HEK293 (cell line): Measurements from ENCODE around the gene RBAK.

ENCODE experiments used
- CTCF ChIA-PET: fragments of 350-600 bp; formaldehyde crosslinking; extraction: SDS; loops from one replicate; lab custom pipeline; 2021; ENCODE audit warnings: antibody characterized with exemption; lab: Yijun Ruan, JAX
- POLR2A ChIA-PET: fragments of 300-600 bp; formaldehyde crosslinking; extraction: SDS; loops from one replicate; lab custom pipeline; 2020; ENCODE audit warnings: antibody characterized with exemption, inconsistent platforms; lab: Yijun Ruan, JAX
- H3K27ac ChIP-seq: fragments of 200-500 bp; sonication (Bioruptor generic); 2 replicates; pipeline ENCODE4 v1.5.1; 2014; ENCODE audit warnings: low read depth, low read length, control low read depth, inconsistent platforms; ENCODE audit errors: extremely low read depth
- H3K36me3 ChIP-seq, 2 experiments: fragments of 200-500 bp in 1 of 2; sonication (Bioruptor generic) in 1 of 2; 1 replicate in 1 of 2; 2 replicates in 1 of 2; pipeline ENCODE4 v1.5.1; 2014 to 2017; ENCODE audit warnings: inconsistent platforms in 2 of 2, low read length in 2 of 2; ENCODE audit not compliant: control insufficient read depth in 2 of 2, insufficient read depth in 1 of 2
- H3K4me1 ChIP-seq: fragments of 200-500 bp; sonication (Bioruptor generic); 2 replicates; pipeline ENCODE4 v1.5.1; 2014; ENCODE audit warnings: mild to moderate bottlenecking, low read length, inconsistent platforms; ENCODE audit not compliant: control insufficient read depth, insufficient read depth
- H3K4me3 ChIP-seq: 2 replicates; pipeline ENCODE4 v1.5.1; 2011; ENCODE audit warnings: low read depth, mild to moderate bottlenecking, control low read depth, low read length, moderate library complexity
- H3K9me3 ChIP-seq: fragments of 200-500 bp; sonication (Bioruptor generic); 2 replicates; pipeline ENCODE4 v1.5.1; 2014; ENCODE audit warnings: low read depth, low read length, inconsistent platforms; ENCODE audit not compliant: control insufficient read depth, insufficient read depth
- KLF8 ChIP-seq: fragments of 450-650 bp; formaldehyde crosslinking; IDR thresholded peaks from 2 replicates; pipeline ENCODE4 v1.5.1; 2016; ENCODE audit warnings: missing biosample characterization, missing genetic modification characterization
- SETDB1 ChIP-seq: IDR thresholded peaks from one replicate; pipeline ENCODE4 v1.6.1; 2017; ENCODE audit warnings: mild to moderate bottlenecking, low read length, moderate library complexity, mixed read lengths; ENCODE audit not compliant: insufficient read length
- SP3 ChIP-seq: fragments of 450-650 bp; formaldehyde crosslinking; IDR thresholded peaks from 2 replicates; pipeline ENCODE4 v1.5.1; 2016; ENCODE audit warnings: missing biosample characterization, missing genetic modification characterization
- TRIM28 ChIP-seq: IDR thresholded peaks from 2 replicates; pipeline ENCODE4 v1.6.1; 2011; ENCODE audit warnings: low read length, control low read depth, borderline replicate concordance
- ZBTB44 ChIP-seq: fragments of 450-650 bp; IDR thresholded peaks from 2 replicates; pipeline ENCODE4 v1.5.1; 2018; ENCODE audit warnings: missing biosample characterization, mild to moderate bottlenecking, missing genetic modification characterization
- ZBTB8A ChIP-seq: fragments of 450-650 bp; formaldehyde crosslinking; IDR thresholded peaks from 2 replicates; pipeline ENCODE4 v1.5.1; 2016; ENCODE audit warnings: missing biosample characterization, missing genetic modification characterization
- ZNF133 ChIP-seq: fragments of 450-650 bp; formaldehyde crosslinking; IDR thresholded peaks from 2 replicates; pipeline ENCODE4 v1.5.1; 2016; ENCODE audit warnings: missing biosample characterization, missing genetic modification characterization
- ZNF174 ChIP-seq: fragments of 450-650 bp; formaldehyde crosslinking; IDR thresholded peaks from 2 replicates; pipeline ENCODE4 v1.5.0; 2017; ENCODE audit warnings: missing biosample characterization, mild to moderate bottlenecking, missing genetic modification characterization
- ZNF266 ChIP-seq: fragments of 450-650 bp; formaldehyde crosslinking; IDR thresholded peaks from 2 replicates; pipeline ENCODE4 v1.5.1; 2016; ENCODE audit warnings: missing biosample characterization, missing genetic modification characterization, low read depth
- ZNF501 ChIP-seq: fragments of 450-650 bp; formaldehyde crosslinking; IDR thresholded peaks from 2 replicates; pipeline ENCODE4 v1.5.1; 2016; ENCODE audit warnings: missing biosample characterization, missing genetic modification characterization
- ZNF510 ChIP-seq: fragments of 450-650 bp; formaldehyde crosslinking; IDR thresholded peaks from 2 replicates; pipeline ENCODE4 v1.5.1; 2018; ENCODE audit warnings: mild to moderate bottlenecking, missing genetic modification characterization, missing biosample characterization; ENCODE audit not compliant: insufficient replicate concordance
- ZNF600 ChIP-seq: fragments of 450-650 bp; formaldehyde crosslinking; IDR thresholded peaks from 2 replicates; pipeline ENCODE4 v1.5.1; 2016; ENCODE audit warnings: missing biosample characterization, missing genetic modification characterization
- ZNF626 ChIP-seq: fragments of 450-650 bp; sonication (Bioruptor Pico); formaldehyde crosslinking; IDR thresholded peaks from 2 replicates; pipeline ENCODE4 v1.5.1; 2018; ENCODE audit warnings: missing biosample characterization, missing genetic modification characterization, inconsistent platforms
- ZNF658 ChIP-seq: fragments of 450-650 bp; formaldehyde crosslinking; IDR thresholded peaks from 2 replicates; pipeline ENCODE4; 2016; ENCODE audit warnings: missing biosample characterization, missing genetic modification characterization
- ZNF692 ChIP-seq: fragments of 450-650 bp; formaldehyde crosslinking; IDR thresholded peaks from 2 replicates; pipeline ENCODE4 v1.5.1; 2016; ENCODE audit warnings: missing biosample characterization, missing genetic modification characterization
- TF ChIP-seq, protein P1 (sequence below): fragments of 450-650 bp; formaldehyde crosslinking; IDR thresholded peaks from 2 replicates; pipeline ENCODE4 v1.5.1; 2016; ENCODE audit warnings: missing biosample characterization, missing genetic modification characterization
- TF ChIP-seq, protein P2 (sequence below): fragments of 450-650 bp; formaldehyde crosslinking; IDR thresholded peaks from 2 replicates; pipeline ENCODE4; 2016; ENCODE audit warnings: missing biosample characterization, missing genetic modification characterization
- TF ChIP-seq, protein P3 (sequence below): fragments of 450-650 bp; formaldehyde crosslinking; IDR thresholded peaks from 2 replicates; pipeline ENCODE4 v1.5.1; 2016; ENCODE audit warnings: missing biosample characterization, missing genetic modification characterization

The RBAK gene

GRCh38 chr7:5093948-5094347, 48.3 kb downstream of the RBAK start:
- Histone ChIP-seq H3K4me1 (no peaks in the 10 kb centered on the region), H3K27ac (no peak overlapping the region), H3K4me3 (no peak overlapping the region), H3K36me3 (no peaks in the 10 kb centered on the region), H3K9me3 (no peaks in the 10 kb centered on the region)
- TF ChIP-seq ZNF266 (tag by site-specific recombination) (no peak), ZNF133 (tag by site-specific recombination) (peak; percentile 94)
- POLR2A ChIA-PET = no interaction called here
- CTCF ChIA-PET = interaction anchor here (0.6 kb wide), 1 partner anchor 541 kb away, joined by 5 read pairs; no protein-coding TSS in a partner anchor

GRCh38 chr7:5094641-5095040, 49.0 kb downstream of the RBAK start:
- Histone ChIP-seq H3K4me3 (no peak overlapping the region), H3K36me3 (no peaks in the 10 kb centered on the region), H3K4me1 (no peaks in the 10 kb centered on the region), H3K9me3 (no peaks in the 10 kb centered on the region), H3K27ac (no peak overlapping the region)
- CTCF ChIA-PET = interaction anchor here (0.9 kb wide), 1 partner anchor 121 kb away, joined by 3 read pairs; no protein-coding TSS in a partner anchor
- POLR2A ChIA-PET = no interaction called here
- TF ChIP-seq, protein P1, sequence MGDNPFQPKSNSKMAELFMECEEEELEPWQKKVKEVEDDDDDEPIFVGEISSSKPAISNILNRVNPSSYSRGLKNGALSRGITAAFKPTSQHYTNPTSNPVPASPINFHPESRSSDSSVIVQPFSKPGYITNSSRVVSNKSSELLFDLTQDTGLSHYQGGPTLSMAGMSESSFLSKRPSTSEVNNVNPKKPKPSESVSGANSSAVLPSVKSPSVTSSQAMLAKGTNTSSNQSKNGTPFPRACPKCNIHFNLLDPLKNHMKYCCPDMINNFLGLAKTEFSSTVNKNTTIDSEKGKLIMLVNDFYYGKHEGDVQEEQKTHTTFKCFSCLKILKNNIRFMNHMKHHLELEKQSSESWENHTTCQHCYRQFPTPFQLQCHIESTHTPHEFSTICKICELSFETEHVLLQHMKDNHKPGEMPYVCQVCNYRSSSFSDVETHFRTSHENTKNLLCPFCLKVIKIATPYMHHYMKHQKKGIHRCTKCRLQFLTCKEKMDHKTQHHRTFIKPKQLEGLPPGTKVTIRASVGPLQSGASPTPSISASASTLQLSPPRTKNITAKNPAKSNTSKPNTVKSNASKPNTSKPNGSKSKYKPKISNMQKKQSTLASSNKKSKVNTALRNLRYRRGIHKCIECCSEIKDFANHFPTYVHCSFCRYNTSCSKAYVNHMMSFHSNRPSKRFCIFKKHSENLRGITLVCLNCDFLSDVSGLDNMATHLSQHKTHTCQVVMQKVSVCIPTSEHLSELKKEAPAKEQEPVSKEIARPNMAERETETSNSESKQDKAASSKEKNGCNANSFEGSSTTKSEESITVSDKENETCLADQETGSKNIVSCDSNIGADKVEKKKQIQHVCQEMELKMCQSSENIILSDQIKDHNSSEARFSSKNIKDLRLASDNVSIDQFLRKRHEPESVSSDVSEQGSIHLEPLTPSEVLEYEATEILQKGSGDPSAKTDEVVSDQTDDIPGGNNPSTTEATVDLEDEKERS (tag by site-specific recombination) = 0 out of 2 replicates have a peak, but pooled peaks have one; percentile 64
- no peak for TF ChIP-seq ZBTB44 (tag by site-specific recombination)
- peak; percentile 67; the same call in 1 of the 2 replicates for TF ChIP-seq TRIM28
- peak; percentile 73; the same call in 1 of the 2 replicates for TF ChIP-seq ZNF626 (tag by site-specific recombination)
- TF ChIP-seq SETDB1 = peak; percentile 93
- no peak for TF ChIP-seq ZNF692 (tag by site-specific recombination)
- TF ChIP-seq ZNF510 (tag by site-specific recombination) = no peak
- 0 out of 2 replicates have a peak, but pooled peaks have one; percentile 15 for TF ChIP-seq KLF8 (tag by site-specific recombination)

DNA sequence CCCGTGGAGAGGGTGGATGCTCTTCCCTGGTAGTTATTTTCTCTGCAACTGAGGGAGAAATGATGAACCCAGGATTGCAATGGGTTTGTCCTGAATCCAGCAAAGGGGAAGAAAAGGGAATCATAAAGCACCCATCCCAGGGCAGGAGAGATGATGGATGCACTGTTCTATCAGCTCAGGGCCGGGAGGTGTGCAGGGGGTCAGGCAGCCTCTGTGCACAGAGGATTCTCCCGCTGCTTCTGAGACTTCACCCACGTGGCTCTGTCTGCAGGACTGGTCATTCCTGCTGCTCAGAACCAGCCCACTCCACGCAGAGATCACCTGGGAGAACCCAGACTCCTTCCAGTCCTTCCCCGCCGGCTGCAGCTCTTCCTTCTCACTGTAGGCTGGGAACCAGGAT, 70.7 kb downstream of the RBAK start:
- no peaks in the 10 kb centered on the region for H3K9me3 ChIP-seq
- TF ChIP-seq, protein P2, sequence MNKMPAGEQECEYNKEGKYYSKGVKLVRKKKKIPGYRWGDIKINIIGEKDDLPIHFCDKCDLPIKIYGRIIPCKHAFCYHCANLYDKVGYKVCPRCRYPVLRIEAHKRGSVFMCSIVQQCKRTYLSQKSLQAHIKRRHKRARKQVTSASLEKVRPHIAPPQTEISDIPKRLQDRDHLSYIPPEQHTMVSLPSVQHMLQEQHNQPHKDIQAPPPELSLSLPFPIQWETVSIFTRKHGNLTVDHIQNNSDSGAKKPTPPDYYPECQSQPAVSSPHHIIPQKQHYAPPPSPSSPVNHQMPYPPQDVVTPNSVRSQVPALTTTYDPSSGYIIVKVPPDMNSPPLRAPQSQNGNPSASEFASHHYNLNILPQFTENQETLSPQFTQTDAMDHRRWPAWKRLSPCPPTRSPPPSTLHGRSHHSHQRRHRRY (tag by site-specific recombination) = no peak
- TF ChIP-seq ZNF174 (tag by site-specific recombination) (no peak), ZNF501 (no peak), SP3 (no peak), ZNF600 (tag by site-specific recombination) (no peak), ZNF658 (tag by site-specific recombination) (no peak), ZBTB8A (tag by site-specific recombination) (no peak)
- TF ChIP-seq, protein P3, sequence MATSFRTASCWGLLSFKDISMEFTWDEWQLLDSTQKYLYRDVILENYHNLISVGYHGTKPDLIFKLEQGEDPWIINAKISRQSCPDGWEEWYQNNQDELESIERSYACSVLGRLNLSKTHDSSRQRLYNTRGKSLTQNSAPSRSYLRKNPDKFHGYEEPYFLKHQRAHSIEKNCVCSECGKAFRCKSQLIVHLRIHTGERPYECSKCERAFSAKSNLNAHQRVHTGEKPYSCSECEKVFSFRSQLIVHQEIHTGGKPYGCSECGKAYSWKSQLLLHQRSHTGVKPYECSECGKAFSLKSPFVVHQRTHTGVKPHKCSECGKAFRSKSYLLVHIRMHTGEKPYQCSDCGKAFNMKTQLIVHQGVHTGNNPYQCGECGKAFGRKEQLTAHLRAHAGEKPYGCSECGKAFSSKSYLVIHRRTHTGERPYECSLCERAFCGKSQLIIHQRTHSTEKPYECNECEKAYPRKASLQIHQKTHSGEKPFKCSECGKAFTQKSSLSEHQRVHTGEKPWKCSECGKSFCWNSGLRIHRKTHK (tag by site-specific recombination) = no peak
- no peaks in the 10 kb centered on the region for H3K36me3 ChIP-seq
- no peak overlapping the region for H3K27ac ChIP-seq
- POLR2A ChIA-PET = interaction anchor here (0.6 kb wide), 1 partner anchor 37 kb away, joined by 5 read pairs; no protein-coding TSS in a partner anchor
- CTCF ChIA-PET = interaction anchor here (0.6 kb wide), 1 partner anchor 285 kb away, joined by 3 read pairs; no protein-coding TSS in a partner anchor
- H3K4me1 ChIP-seq = no peaks in the 10 kb centered on the region
- no peak overlapping the region for H3K4me3 ChIP-seq
